ENCODE results near the gene PCARE. TPM values are rescaled to one million over a fixed set of nuclear protein-coding genes. Genes with fewer than 3 reads are reported as not detected.

The PCARE gene
- total and polyA plus RNA-seq, 4 experiments from 2014 or later, result not detected

GRCh38 chr2:29075894-29076705 is 1.8 kb upstream of the PCARE start:
- intact Hi-C loops (cut with micrococcal nuclease), result no loop called here
- H3K9me3 ChIP-seq (ENCODE audit: control insufficient read depth in 1 of 2, low read length in 2 of 2), result peaks cover 0 to 3% of the 10 kb centered on the region in 2 donors
- no peak for DNase-seq
- Mint-ChIP-seq H3K4me1 (no peaks in the 10 kb centered on the region), H3K9me3 (peaks cover 0 to 22% (median 6%) of the 10 kb centered on the region in 8 donors), H3K27me3 (peaks cover 0 to 2% of the 10 kb centered on the region in 2 donors), H3K4me3 (no peak overlapping the region), H3K36me3 (no peaks in the 10 kb centered on the region), H3K27ac (no peak overlapping the region)
- no peaks in the 10 kb centered on the region for H3K36me3 ChIP-seq (ENCODE audit: insufficient read depth, low read length)
- H3K4me3 ChIP-seq (ENCODE audit: low read length in 2 of 2), result no peak overlapping the region
- POLR2A ChIA-PET (ENCODE audit: partially characterized antibody), result interaction anchor here (0.6 kb wide), 1 partner anchor 206 kb away, joined by 3 read pairs; the partner anchor contains the start of gene TRMT61B
- no peak overlapping the region for H3K27ac ChIP-seq (ENCODE audit: low read depth, low read length)
- CTCF ChIA-PET (ENCODE audit: partially characterized antibody), result interaction anchor here (0.6 kb wide), 1 partner anchor 27 kb away, joined by 3 read pairs; no protein-coding TSS in a partner anchor
- H3K4me1 ChIP-seq (ENCODE audit: insufficient read depth, low read length), result no peaks in the 10 kb centered on the region
- H3K27me3 ChIP-seq (ENCODE audit: insufficient read depth, low read length), result no peaks in the 10 kb centered on the region

- H3K4me3 ChIP-seq (ENCODE audit: low read length in 2 of 2), result no peak overlapping the region
- H3K36me3 ChIP-seq (ENCODE audit: insufficient read depth, low read length), result no peaks in the 10 kb centered on the region
- H3K4me1 Mint-ChIP-seq, result no peaks in the 10 kb centered on the region
- no peaks in the 10 kb centered on the region for H3K27me3 ChIP-seq (ENCODE audit: insufficient read depth, low read length)
- H3K27me3 Mint-ChIP-seq, result no peaks in the 10 kb centered on the region
- H3K9me3 Mint-ChIP-seq, result peaks cover 0 to 6% (median 1%) of the 10 kb centered on the region in 8 donors
- POLR2A ChIA-PET (ENCODE audit: partially characterized antibody), result no interaction called here
- CTCF ChIA-PET (ENCODE audit: partially characterized antibody), result no interaction called here
- intact Hi-C loops (cut with micrococcal nuclease), result no loop called here
- no peak overlapping the region for H3K27ac Mint-ChIP-seq
- no peaks in the 10 kb centered on the region for H3K36me3 Mint-ChIP-seq
- H3K27ac ChIP-seq (ENCODE audit: low read depth, low read length), result no peak overlapping the region
- no peak for DNase-seq
- H3K4me1 ChIP-seq (ENCODE audit: insufficient read depth, low read length), result no peaks in the 10 kb centered on the region
- H3K9me3 ChIP-seq (ENCODE audit: control insufficient read depth in 1 of 2, low read length in 2 of 2), result peaks cover 0 to 3% of the 10 kb centered on the region in 2 donors
- no peak overlapping the region for H3K4me3 Mint-ChIP-seq
Measured at GRCh38 chr2:29073933-29074332, 390 bp downstream of the PCARE start.

- H3K27ac Mint-ChIP-seq, result no peak overlapping the region
Measured at GRCh38 chr2:29072971-29073725, 1.2 kb downstream of the PCARE start.

GRCh38 chr2:29072251-29072650 is 2.1 kb downstream of the PCARE start:
- no peak overlapping the region for H3K27ac ChIP-seq (ENCODE audit: low read depth, low read length)
- no peak overlapping the region for H3K4me3 ChIP-seq (ENCODE audit: low read length in 2 of 2)
- no peak overlapping the region for H3K27ac Mint-ChIP-seq
- H3K4me1 ChIP-seq (ENCODE audit: insufficient read depth, low read length), result no peaks in the 10 kb centered on the region
- H3K4me3 Mint-ChIP-seq, result no peak overlapping the region
- no peaks in the 10 kb centered on the region for H3K36me3 ChIP-seq (ENCODE audit: insufficient read depth, low read length)
- DNase-seq, result no peak
- H3K9me3 ChIP-seq (ENCODE audit: control insufficient read depth in 1 of 2, low read length in 2 of 2), result no peaks in the 10 kb centered on the region
- CTCF ChIA-PET (ENCODE audit: partially characterized antibody), result no interaction called here
- H3K27me3 Mint-ChIP-seq, result no peaks in the 10 kb centered on the region
- H3K9me3 Mint-ChIP-seq, result no peaks in the 10 kb centered on the region
- no peaks in the 10 kb centered on the region for H3K4me1 Mint-ChIP-seq
- H3K36me3 Mint-ChIP-seq, result no peaks in the 10 kb centered on the region
- POLR2A ChIA-PET (ENCODE audit: partially characterized antibody), result no interaction called here
- no peaks in the 10 kb centered on the region for H3K27me3 ChIP-seq (ENCODE audit: insufficient read depth, low read length)
- intact Hi-C loops (cut with micrococcal nuclease), result no loop called here

More at GRCh38 chr2:29072971-29073725, 1.2 kb downstream of the PCARE start:
- intact Hi-C loops (cut with micrococcal nuclease), result no loop called here
- Mint-ChIP-seq H3K4me3 (no peak overlapping the region), H3K9me3 (peaks cover 0 to 5% (median under 1%) of the 10 kb centered on the region in 8 donors), H3K27me3 (no peaks in the 10 kb centered on the region), H3K4me1 (no peaks in the 10 kb centered on the region), H3K36me3 (no peaks in the 10 kb centered on the region)
- ChIA-PET CTCF (ENCODE audit: partially characterized antibody) (no interaction called here), POLR2A (ENCODE audit: partially characterized antibody) (no interaction called here)
- DNase-seq, result no peak
- no peak overlapping the region for H3K4me3 ChIP-seq (ENCODE audit: low read length in 2 of 2)
- no peaks in the 10 kb centered on the region for H3K36me3 ChIP-seq (ENCODE audit: insufficient read depth, low read length)
- H3K27ac ChIP-seq (ENCODE audit: low read depth, low read length), result no peak overlapping the region
- no peaks in the 10 kb centered on the region for H3K9me3 ChIP-seq (ENCODE audit: control insufficient read depth in 1 of 2, low read length in 2 of 2)
- no peaks in the 10 kb centered on the region for H3K4me1 ChIP-seq (ENCODE audit: insufficient read depth, low read length)
- no peaks in the 10 kb centered on the region for H3K27me3 ChIP-seq (ENCODE audit: insufficient read depth, low read length)

DNA sequence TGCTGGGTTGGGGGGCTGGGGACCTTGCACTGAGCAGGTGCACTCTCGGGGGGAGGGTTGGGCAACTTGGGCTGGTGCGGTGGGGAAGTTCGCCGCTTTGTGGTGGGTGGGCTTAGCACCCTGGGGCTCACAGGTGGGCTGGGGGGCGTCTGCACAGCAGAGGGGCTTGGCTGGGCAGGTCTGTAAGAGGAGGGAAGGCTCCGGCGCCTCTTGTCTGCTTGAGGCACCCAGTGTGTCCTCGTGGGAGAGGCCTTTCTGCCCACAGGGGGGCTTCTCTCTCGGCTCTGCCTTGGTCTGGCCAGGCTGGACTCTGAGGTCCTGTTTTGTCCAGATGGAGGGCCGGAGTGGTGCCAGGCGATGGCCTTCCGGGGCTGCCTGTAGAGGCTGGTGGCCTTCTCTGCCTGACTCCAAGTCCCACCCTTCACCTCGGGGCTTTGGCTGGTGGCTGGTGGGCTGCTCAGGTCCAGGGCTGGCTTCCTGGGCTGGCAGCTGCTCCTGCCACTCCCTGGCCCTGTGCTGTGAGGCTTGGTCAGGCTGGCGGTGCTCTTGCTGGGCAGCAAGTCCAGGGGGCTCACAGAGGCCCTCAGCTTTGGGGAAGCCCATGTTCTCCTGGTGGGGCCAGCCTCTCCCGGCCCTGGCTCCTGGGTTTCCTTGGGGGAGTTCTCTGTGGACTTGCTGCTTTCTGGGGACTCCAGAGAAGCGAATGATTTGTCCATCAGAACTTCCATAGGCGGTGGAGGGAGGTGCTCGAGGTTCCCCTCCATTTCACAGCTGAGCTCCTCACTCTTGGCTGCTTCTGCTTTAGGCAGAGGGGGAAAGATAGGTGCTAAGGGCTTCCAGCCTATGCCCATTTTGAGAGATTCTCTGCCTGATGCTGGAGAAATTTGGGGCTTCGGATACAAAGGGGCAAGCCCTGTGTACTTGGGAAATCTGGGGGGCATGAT is 3.0 kb downstream of the PCARE start:
- Mint-ChIP-seq H3K9me3 (no peaks in the 10 kb centered on the region), H3K4me3 (no peak overlapping the region), H3K27ac (no peak overlapping the region), H3K4me1 (no peaks in the 10 kb centered on the region), H3K36me3 (no peaks in the 10 kb centered on the region), H3K27me3 (no peaks in the 10 kb centered on the region)
- ChIA-PET CTCF (ENCODE audit: partially characterized antibody) (no interaction called here), POLR2A (ENCODE audit: partially characterized antibody) (no interaction called here)
- Histone ChIP-seq H3K27ac (ENCODE audit: low read depth, low read length) (no peak overlapping the region), H3K9me3 (ENCODE audit: control insufficient read depth in 1 of 2, low read length in 2 of 2) (no peaks in the 10 kb centered on the region), H3K4me3 (ENCODE audit: low read length in 2 of 2) (no peak overlapping the region), H3K27me3 (ENCODE audit: insufficient read depth, low read length) (no peaks in the 10 kb centered on the region), H3K4me1 (ENCODE audit: insufficient read depth, low read length) (no peaks in the 10 kb centered on the region), H3K36me3 (ENCODE audit: insufficient read depth, low read length) (no peaks in the 10 kb centered on the region)
- no peak for DNase-seq
- intact Hi-C loops (cut with micrococcal nuclease), result no loop called here

GRCh38 chr2:29070526-29070925 is 3.8 kb downstream of the PCARE start:
- H3K27me3 ChIP-seq (ENCODE audit: insufficient read depth, low read length), result no peaks in the 10 kb centered on the region
- H3K36me3 ChIP-seq (ENCODE audit: insufficient read depth, low read length), result no peaks in the 10 kb centered on the region
- no peaks in the 10 kb centered on the region for H3K4me1 ChIP-seq (ENCODE audit: insufficient read depth, low read length)
- Mint-ChIP-seq H3K27me3 (no peaks in the 10 kb centered on the region), H3K4me1 (no peaks in the 10 kb centered on the region), H3K36me3 (no peaks in the 10 kb centered on the region), H3K4me3 (no peak overlapping the region), H3K27ac (no peak overlapping the region), H3K9me3 (no peaks in the 10 kb centered on the region)
- intact Hi-C loops (cut with micrococcal nuclease), result no loop called here
- POLR2A ChIA-PET (ENCODE audit: partially characterized antibody), result no interaction called here
- no peak overlapping the region for H3K4me3 ChIP-seq (ENCODE audit: low read length in 2 of 2)
- no peak for DNase-seq
- H3K9me3 ChIP-seq (ENCODE audit: control insufficient read depth in 1 of 2, low read length in 2 of 2), result no peaks in the 10 kb centered on the region
- CTCF ChIA-PET (ENCODE audit: partially characterized antibody), result no interaction called here
- H3K27ac ChIP-seq (ENCODE audit: low read depth, low read length), result no peak overlapping the region

- POLR2A ChIA-PET (ENCODE audit: partially characterized antibody), result no interaction called here
- H3K9me3 Mint-ChIP-seq, result no peaks in the 10 kb centered on the region
- intact Hi-C loops (cut with micrococcal nuclease), result no loop called here
- Histone ChIP-seq H3K4me3 (ENCODE audit: low read length in 2 of 2) (no peak overlapping the region), H3K36me3 (ENCODE audit: insufficient read depth, low read length) (no peaks in the 10 kb centered on the region), H3K9me3 (ENCODE audit: control insufficient read depth in 1 of 2, low read length in 2 of 2) (no peaks in the 10 kb centered on the region), H3K27ac (ENCODE audit: low read depth, low read length) (no peak overlapping the region), H3K4me1 (ENCODE audit: insufficient read depth, low read length) (no peaks in the 10 kb centered on the region), H3K27me3 (ENCODE audit: insufficient read depth, low read length) (no peaks in the 10 kb centered on the region)
- no peaks in the 10 kb centered on the region for H3K36me3 Mint-ChIP-seq
- DNase-seq, result no peak
- H3K27ac Mint-ChIP-seq, result no peak overlapping the region
- H3K4me1 Mint-ChIP-seq, result no peaks in the 10 kb centered on the region
- CTCF ChIA-PET (ENCODE audit: partially characterized antibody), result no interaction called here
- H3K4me3 Mint-ChIP-seq, result no peak overlapping the region
- H3K27me3 Mint-ChIP-seq, result no peaks in the 10 kb centered on the region
Measured at GRCh38 chr2:29068513-29068912, 5.8 kb downstream of the PCARE start.
